Caco-2 (cell line): ENCODE results near the gene THNSL1. TPM values are rescaled to one million over a fixed set of nuclear protein-coding genes. Genes with fewer than 3 reads are reported as not detected.
A peak's percentile ranks its signal among the peaks of the same experiment; 100 is the strongest.

Experiments used
- BruUV-seq: library from RNA; stranded (reverse); fragments of 400-500 nt; replicated peaks from 2 replicates; lab custom pipeline; 2021; lab: Mats Ljungman, UMichigan
- CTCF ChIA-PET: fragments of 300-600 bp; sonication (Branson Sonifier 250); formaldehyde crosslinking; loops from one replicate; lab custom pipeline; 2022; ENCODE audit warnings: antibody characterized with exemption; lab: Charles Lee
- POLR2A ChIA-PET: fragments of 300-600 bp; sonication (Branson Sonifier 250); formaldehyde crosslinking; loops from one replicate; lab custom pipeline; 2022; ENCODE audit warnings: antibody characterized with exemption; lab: Charles Lee
- DNase-seq, 2 experiments: peaks; one replicate each; pipeline versions ENCODE4 v3.0.0 to v3.0.0-alpha.2; 2020 to 2022
- H3K27me3 ChIP-seq: replicated peaks from 2 replicates; pipeline ENCODE4 v1.6.0; 2011; ENCODE audit warnings: low read length; ENCODE audit not compliant: control insufficient read depth, insufficient read depth
- H3K36me3 ChIP-seq: 2 replicates; pipeline ENCODE4 v1.5.1; 2011; ENCODE audit warnings: low read length; ENCODE audit not compliant: control insufficient read depth, insufficient read depth
- H3K4me1 ChIP-seq: fragments of 250-450 bp; sonication (Bioruptor Pico); 2 replicates; pipeline ENCODE4 v1.5.1; 2020; ENCODE audit warnings: mild to moderate bottlenecking
- H3K4me3 ChIP-seq: 2 replicates; pipeline ENCODE4 v1.5.1; 2011; ENCODE audit warnings: low read depth, mild to moderate bottlenecking, control low read depth, low read length
- H3K9me3 ChIP-seq: fragments of 250-450 bp; sonication (Bioruptor Pico); 2 replicates; pipeline ENCODE4 v1.5.1; 2020; ENCODE audit warnings: mild to moderate bottlenecking, moderate library complexity
- H3K27ac Mint-ChIP-seq: one replicate; pipeline ENCODE4 v1.8.0; 2022; ENCODE audit warnings: mixed read lengths; ENCODE audit not compliant: unreplicated experiment
- H3K27me3 Mint-ChIP-seq: one replicate; pipeline ENCODE4 v1.8.0; 2022; ENCODE audit warnings: mixed read lengths; ENCODE audit not compliant: insufficient read depth, unreplicated experiment
- H3K36me3 Mint-ChIP-seq: one replicate; pipeline ENCODE4 v1.8.0; 2022; ENCODE audit warnings: mild to moderate bottlenecking, mixed read lengths; ENCODE audit not compliant: insufficient read depth, unreplicated experiment
- H3K4me1 Mint-ChIP-seq: one replicate; pipeline ENCODE4 v1.8.0; 2022; ENCODE audit warnings: low read depth, mixed read lengths; ENCODE audit not compliant: unreplicated experiment
- H3K4me3 Mint-ChIP-seq: one replicate; pipeline ENCODE4 v1.8.0; 2022; ENCODE audit warnings: mild to moderate bottlenecking, moderate library complexity, mixed read lengths; ENCODE audit not compliant: unreplicated experiment
- H3K9me3 Mint-ChIP-seq: one replicate; pipeline ENCODE4 v1.8.0; 2022; ENCODE audit warnings: mixed read lengths; ENCODE audit not compliant: unreplicated experiment
- CTCF ChIP-seq, 2 experiments: fragments of 200-600 bp in 1 of 2; IDR thresholded peaks; 1 replicate in 1 of 2; 2 replicates in 1 of 2; pipeline versions ENCODE4 v1.5.1 to v1.8.0; 2011 to 2022; ENCODE audit warnings: antibody characterized with exemption in 1 of 2, control low read depth in 1 of 2, inconsistent platforms in 1 of 2, low read depth in 1 of 2, low read length in 1 of 2, mild to moderate bottlenecking in 1 of 2, moderate library complexity in 1 of 2; ENCODE audit not compliant: insufficient read depth in 1 of 2, severe bottlenecking in 1 of 2, unreplicated experiment in 1 of 2
- intact Hi-C: fragments of 100-400 bp; cut with micrococcal nuclease; formaldehyde crosslinking; loops from one replicate; pipeline ENCODE4 v1.10.0; 2022; ENCODE audit not compliant: unreplicated experiment
- total RNA-seq: library from RNA; stranded (reverse); gene quantifications from 2 replicates; pipeline ENCODE4 v1.2.3, GENCODE V29; 2022

THNSL1 gene
- total RNA-seq, 1 experiment from 2014 or later: 6.3 TPM

GRCh38 chr10:24974976-24975375, 41.4 kb upstream of the THNSL1 start:
- no peaks in the 10 kb centered on the region for H3K9me3 ChIP-seq
- H3K4me1 ChIP-seq: peaks cover 6% of the 10 kb centered on the region; the same call in 1 of the 2 replicates
- TF ChIP-seq CTCF (IDR thresholded peaks at IDR 0.05; ENCODE audit: insufficient read depth in 1 of 2, low read depth in 1 of 2, low read length in 1 of 2, severe bottlenecking in 1 of 2, unreplicated experiment in 1 of 2): peak; percentile 31 to 33
- Mint-ChIP-seq H3K27me3 (no peaks in the 10 kb centered on the region), H3K9me3 (no peaks in the 10 kb centered on the region), H3K36me3 (no peaks in the 10 kb centered on the region), H3K27ac (no peak overlapping the region), H3K4me1 (peaks cover 13% of the 10 kb centered on the region), H3K4me3 (no peak overlapping the region)
- CTCF ChIA-PET: interaction anchor here (0.6 to 1.1 kb wide), 5 partner anchors 11 to 357 kb away, joined by 3 to 4 read pairs (median 3); partner anchors contain the start of gene PRTFDC1
- H3K27me3 ChIP-seq: no peaks in the 10 kb centered on the region
- peak; percentile 57 to 65 for DNase-seq
- H3K4me3 ChIP-seq: no peak overlapping the region
- no peaks in the 10 kb centered on the region for H3K36me3 ChIP-seq
- no TSS peak for BruUV-seq
- intact Hi-C loops: no loop called here
- POLR2A ChIA-PET: interaction anchor here (0.6 to 1.0 kb wide), 3 partner anchors 23 to 112 kb away, joined by 3 to 4 read pairs (median 3); partner anchors contain the start of gene THNSL1

- no TSS peak for BruUV-seq
- no peak for TF ChIP-seq CTCF (IDR thresholded peaks at IDR 0.05; ENCODE audit: insufficient read depth in 1 of 2, low read depth in 1 of 2, low read length in 1 of 2, severe bottlenecking in 1 of 2, unreplicated experiment in 1 of 2)
- Histone ChIP-seq H3K4me1 (peaks cover 8% of the 10 kb centered on the region), H3K4me3 (no peak overlapping the region), H3K27me3 (no peaks in the 10 kb centered on the region), H3K36me3 (no peaks in the 10 kb centered on the region), H3K9me3 (no peaks in the 10 kb centered on the region)
- ChIA-PET CTCF (no interaction called here), POLR2A (no interaction called here)
- no peak for DNase-seq
- H3K36me3 Mint-ChIP-seq: no peaks in the 10 kb centered on the region
- H3K27me3 Mint-ChIP-seq: no peaks in the 10 kb centered on the region
- peaks cover 13% of the 10 kb centered on the region for H3K4me1 Mint-ChIP-seq
- H3K27ac Mint-ChIP-seq: no peak overlapping the region
- intact Hi-C loops: no loop called here
- H3K4me3 Mint-ChIP-seq: no peak overlapping the region
- H3K9me3 Mint-ChIP-seq: no peaks in the 10 kb centered on the region
Measured at GRCh38 chr10:24979685-24980084, 36.7 kb upstream of the THNSL1 start.

- intact Hi-C loops: no loop called here
- no peak overlapping the region for H3K27ac Mint-ChIP-seq
- Histone ChIP-seq H3K4me3 (no peak overlapping the region), H3K36me3 (no peaks in the 10 kb centered on the region), H3K9me3 (no peaks in the 10 kb centered on the region), H3K27me3 (no peaks in the 10 kb centered on the region), H3K4me1 (peaks cover 6% of the 10 kb centered on the region; the same call in 1 of the 2 replicates)
- ChIA-PET POLR2A (no interaction called here), CTCF (interaction anchor here (0.6 kb wide), 1 partner anchor 25 kb away, joined by 3 read pairs; no protein-coding TSS in a partner anchor)
- DNase-seq: no peak
- TF ChIP-seq CTCF (IDR thresholded peaks at IDR 0.05; ENCODE audit: insufficient read depth in 1 of 2, low read depth in 1 of 2, low read length in 1 of 2, severe bottlenecking in 1 of 2, unreplicated experiment in 1 of 2): no peak
- H3K36me3 Mint-ChIP-seq: no peaks in the 10 kb centered on the region
- H3K27me3 Mint-ChIP-seq: no peaks in the 10 kb centered on the region
- BruUV-seq: no TSS peak
- no peaks in the 10 kb centered on the region for H3K4me1 Mint-ChIP-seq
- H3K4me3 Mint-ChIP-seq: no peak overlapping the region
- H3K9me3 Mint-ChIP-seq: no peaks in the 10 kb centered on the region
Measured at GRCh38 chr10:24981161-24981710, 35.2 kb upstream of the THNSL1 start.
